PC-9 (cell line): ENCODE data around the gene RNF157.

Experiments used
- EZH2 ChIP-seq: fragments of 200-600 bp; sonication (generic); IDR thresholded peaks from 2 replicates; pipeline ENCODE4 v1.8.0; 2017; ENCODE audit warnings: antibody characterized with exemption, low read depth
- TF ChIP-seq, protein P1 (sequence below): fragments of 200-600 bp; sonication (generic); conservative IDR thresholded peaks from 2 replicates; pipeline ENCODE4 v1.6.1; 2017; ENCODE audit warnings: mixed run types, antibody characterized with exemption, mild to moderate bottlenecking, moderate library complexity

DNA sequence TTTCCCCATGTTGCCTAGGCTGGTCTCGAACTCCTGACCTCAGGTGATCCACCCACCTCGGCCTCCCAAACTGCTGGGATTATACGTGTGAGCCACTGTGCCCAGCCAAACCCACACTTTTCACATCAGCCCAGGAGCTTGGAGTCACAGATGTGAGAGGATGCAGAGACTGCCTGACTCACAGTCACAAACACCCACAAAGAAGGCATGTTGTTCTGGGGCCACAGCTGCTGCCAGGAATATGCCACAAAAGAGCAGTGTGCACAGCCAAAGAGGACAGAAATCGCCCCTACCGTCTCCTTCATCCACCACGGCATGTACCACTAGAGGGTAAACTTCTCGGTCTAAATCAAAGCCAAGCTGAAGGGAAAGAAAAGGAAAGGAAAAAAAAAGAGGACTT lies 74.1 kb downstream of the RNF157 start:
- TF ChIP-seq, protein P1, sequence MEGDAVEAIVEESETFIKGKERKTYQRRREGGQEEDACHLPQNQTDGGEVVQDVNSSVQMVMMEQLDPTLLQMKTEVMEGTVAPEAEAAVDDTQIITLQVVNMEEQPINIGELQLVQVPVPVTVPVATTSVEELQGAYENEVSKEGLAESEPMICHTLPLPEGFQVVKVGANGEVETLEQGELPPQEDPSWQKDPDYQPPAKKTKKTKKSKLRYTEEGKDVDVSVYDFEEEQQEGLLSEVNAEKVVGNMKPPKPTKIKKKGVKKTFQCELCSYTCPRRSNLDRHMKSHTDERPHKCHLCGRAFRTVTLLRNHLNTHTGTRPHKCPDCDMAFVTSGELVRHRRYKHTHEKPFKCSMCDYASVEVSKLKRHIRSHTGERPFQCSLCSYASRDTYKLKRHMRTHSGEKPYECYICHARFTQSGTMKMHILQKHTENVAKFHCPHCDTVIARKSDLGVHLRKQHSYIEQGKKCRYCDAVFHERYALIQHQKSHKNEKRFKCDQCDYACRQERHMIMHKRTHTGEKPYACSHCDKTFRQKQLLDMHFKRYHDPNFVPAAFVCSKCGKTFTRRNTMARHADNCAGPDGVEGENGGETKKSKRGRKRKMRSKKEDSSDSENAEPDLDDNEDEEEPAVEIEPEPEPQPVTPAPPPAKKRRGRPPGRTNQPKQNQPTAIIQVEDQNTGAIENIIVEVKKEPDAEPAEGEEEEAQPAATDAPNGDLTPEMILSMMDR: no peak
- TF ChIP-seq EZH2: no peak
